Progenitor cell of endocrine pancreas (in vitro differentiated cells): Measurements from ENCODE around the gene SPRR5. TPM values are rescaled to one million over a fixed set of nuclear protein-coding genes. Genes with fewer than 3 reads are reported as not detected.
A peak's percentile ranks its signal among the peaks of the same experiment; 100 is the strongest.

Source experiments
- DNase-seq: peaks from one replicate; pipeline ENCODE4 v3.0.0; 2021; ENCODE audit warnings: low spot score; ENCODE audit not compliant: unreplicated experiment
- H3K27ac Mint-ChIP-seq: 2 replicates; pipeline ENCODE4 v1.8.0; 2021; ENCODE audit warnings: mild to moderate bottlenecking, moderate library complexity, mixed read lengths
- H3K27me3 Mint-ChIP-seq: 2 replicates; pipeline ENCODE4 v1.8.0; 2021; ENCODE audit warnings: mixed read lengths
- H3K36me3 Mint-ChIP-seq: 2 replicates; pipeline ENCODE4 v1.8.0; 2022; ENCODE audit warnings: mixed read lengths; ENCODE audit not compliant: insufficient read depth
- H3K4me1 Mint-ChIP-seq: 2 replicates; pipeline ENCODE4 v1.8.0; 2021; ENCODE audit warnings: low read depth, mixed read lengths
- H3K4me3 Mint-ChIP-seq: 2 replicates; pipeline ENCODE4 v1.8.0; 2021; ENCODE audit warnings: low read depth, mild to moderate bottlenecking, moderate library complexity, mixed read lengths
- H3K9me3 Mint-ChIP-seq: 2 replicates; pipeline ENCODE4 v1.8.0; 2021; ENCODE audit warnings: low read depth, mixed read lengths
- total RNA-seq: library from RNA; stranded (reverse); gene quantifications from 2 replicates; pipeline ENCODE4 v1.2.1, GENCODE V29; 2021
- TF ChIP-seq, protein P1 (sequence below): fragments of 200-600 bp; sonication (generic); IDR thresholded peaks from one replicate; pipeline ENCODE4 v1.5.0; 2021; ENCODE audit warnings: antibody characterized with exemption, mild to moderate bottlenecking; ENCODE audit not compliant: unreplicated experiment

The SPRR5 gene
- total RNA-seq, 1 donor from 2014 or later: not detected

GRCh38 chr1:152928671-152929070 is 18.3 kb upstream of the SPRR5 start:
- Mint-ChIP-seq H3K4me3 (no peak overlapping the region), H3K27ac (no peak overlapping the region), H3K27me3 (no peaks in the 10 kb centered on the region), H3K4me1 (no peaks in the 10 kb centered on the region), H3K9me3 (peaks cover 26% of the 10 kb centered on the region), H3K36me3 (no peaks in the 10 kb centered on the region)
- TF ChIP-seq, protein P1, sequence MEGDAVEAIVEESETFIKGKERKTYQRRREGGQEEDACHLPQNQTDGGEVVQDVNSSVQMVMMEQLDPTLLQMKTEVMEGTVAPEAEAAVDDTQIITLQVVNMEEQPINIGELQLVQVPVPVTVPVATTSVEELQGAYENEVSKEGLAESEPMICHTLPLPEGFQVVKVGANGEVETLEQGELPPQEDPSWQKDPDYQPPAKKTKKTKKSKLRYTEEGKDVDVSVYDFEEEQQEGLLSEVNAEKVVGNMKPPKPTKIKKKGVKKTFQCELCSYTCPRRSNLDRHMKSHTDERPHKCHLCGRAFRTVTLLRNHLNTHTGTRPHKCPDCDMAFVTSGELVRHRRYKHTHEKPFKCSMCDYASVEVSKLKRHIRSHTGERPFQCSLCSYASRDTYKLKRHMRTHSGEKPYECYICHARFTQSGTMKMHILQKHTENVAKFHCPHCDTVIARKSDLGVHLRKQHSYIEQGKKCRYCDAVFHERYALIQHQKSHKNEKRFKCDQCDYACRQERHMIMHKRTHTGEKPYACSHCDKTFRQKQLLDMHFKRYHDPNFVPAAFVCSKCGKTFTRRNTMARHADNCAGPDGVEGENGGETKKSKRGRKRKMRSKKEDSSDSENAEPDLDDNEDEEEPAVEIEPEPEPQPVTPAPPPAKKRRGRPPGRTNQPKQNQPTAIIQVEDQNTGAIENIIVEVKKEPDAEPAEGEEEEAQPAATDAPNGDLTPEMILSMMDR: no peak
- no peak for DNase-seq

GRCh38 chr1:152932170-152932811 is 14.7 kb upstream of the SPRR5 start:
- peaks cover 18% of the 10 kb centered on the region for H3K9me3 Mint-ChIP-seq
- H3K4me1 Mint-ChIP-seq: no peaks in the 10 kb centered on the region
- no peaks in the 10 kb centered on the region for H3K36me3 Mint-ChIP-seq
- H3K27me3 Mint-ChIP-seq: no peaks in the 10 kb centered on the region
- no peak for DNase-seq
- TF ChIP-seq, protein P1: no peak
- no peak overlapping the region for H3K27ac Mint-ChIP-seq
- H3K4me3 Mint-ChIP-seq: no peak overlapping the region

DNA sequence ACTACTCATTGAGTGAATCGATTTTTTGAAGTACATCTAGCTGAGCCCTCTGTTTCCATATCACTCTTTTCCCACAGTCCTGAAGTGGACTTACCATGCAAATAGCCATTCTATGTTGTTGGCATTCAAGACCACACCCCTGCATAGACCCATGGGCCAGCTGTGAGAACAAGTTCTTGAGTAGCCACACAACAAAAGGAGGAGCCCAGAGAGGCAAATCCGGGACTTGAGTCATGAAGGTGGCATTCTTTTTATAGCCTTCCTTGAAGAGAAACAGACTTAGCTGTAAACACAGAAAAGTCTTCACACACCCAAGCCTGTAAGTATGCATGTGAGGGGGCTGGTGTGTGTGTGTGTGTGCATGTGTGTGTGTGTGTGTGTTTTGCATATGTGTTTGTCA is 13.8 kb upstream of the SPRR5 start:
- no peak for DNase-seq
- H3K36me3 Mint-ChIP-seq: no peaks in the 10 kb centered on the region
- no peak overlapping the region for H3K27ac Mint-ChIP-seq
- TF ChIP-seq, protein P1: no peak
- no peak overlapping the region for H3K4me3 Mint-ChIP-seq
- no peaks in the 10 kb centered on the region for H3K27me3 Mint-ChIP-seq
- H3K4me1 Mint-ChIP-seq: no peaks in the 10 kb centered on the region
- H3K9me3 Mint-ChIP-seq: peaks cover 18% of the 10 kb centered on the region

- DNase-seq: no peak
- Mint-ChIP-seq H3K9me3 (peaks cover 26% of the 10 kb centered on the region), H3K4me1 (no peaks in the 10 kb centered on the region), H3K4me3 (no peak overlapping the region), H3K27me3 (no peaks in the 10 kb centered on the region), H3K27ac (no peak overlapping the region), H3K36me3 (no peaks in the 10 kb centered on the region)
- TF ChIP-seq, protein P1: no peak
Observed at GRCh38 chr1:152940614-152941013, 6.4 kb upstream of the SPRR5 start.

DNA sequence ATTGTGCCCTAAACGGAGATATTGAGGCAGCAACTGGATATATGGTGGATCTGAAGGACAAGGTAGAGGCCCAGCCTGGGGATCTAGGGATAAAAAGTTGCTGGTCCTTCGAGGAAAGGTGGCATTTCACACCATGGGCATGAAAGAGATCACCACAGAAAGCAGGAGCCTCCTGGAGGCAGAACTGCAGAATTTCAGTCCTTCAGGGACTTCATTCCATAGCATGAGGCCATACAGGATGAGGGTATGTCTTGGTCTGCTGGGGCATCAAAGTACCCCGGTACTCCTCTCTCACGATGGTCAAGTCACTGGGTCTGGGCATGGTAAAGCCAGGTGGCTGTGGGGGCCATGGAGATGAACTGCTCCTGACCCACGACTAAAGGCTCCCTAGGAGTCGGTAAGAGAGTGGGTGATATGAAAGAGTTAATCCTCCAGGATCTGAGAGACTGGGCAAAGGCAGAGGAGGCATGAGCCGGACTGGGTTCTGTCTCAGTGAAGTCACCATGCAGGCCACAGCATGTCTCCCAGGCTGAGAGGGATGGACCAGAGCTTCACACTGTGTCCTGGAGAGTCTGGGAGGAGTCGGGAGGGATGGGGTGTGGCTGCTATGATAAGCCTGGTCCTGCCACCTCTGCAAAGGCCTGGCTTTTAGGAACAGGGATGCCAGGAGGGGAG is 5.8 kb upstream of the SPRR5 start:
- peaks cover 27% of the 10 kb centered on the region for H3K9me3 Mint-ChIP-seq

More for the DNA sequence above, 5.8 kb upstream of the SPRR5 start:
- H3K36me3 Mint-ChIP-seq: no peaks in the 10 kb centered on the region
- H3K4me3 Mint-ChIP-seq: no peak overlapping the region
- peak overlapping the region; percentile 37 for H3K27ac Mint-ChIP-seq
- DNase-seq: no peak
- H3K4me1 Mint-ChIP-seq: no peaks in the 10 kb centered on the region
- TF ChIP-seq, protein P1: no peak
- no peaks in the 10 kb centered on the region for H3K27me3 Mint-ChIP-seq
